GM21367 (cell line): Measurements from ENCODE around the gene KIF22.
A peak's percentile ranks its signal among the peaks of the same experiment; 100 is the strongest.
"Not testable (repeated sequence)": the region's sequence is repeated elsewhere in the genome, so short reads cannot be mapped to it uniquely, and the experiment has no call there.

Experiments used
- ATAC-seq: cut with Tn5 transposase; IDR thresholded peaks from one replicate; pipeline ENCODE4 v1.9.1; 2021; ENCODE audit not compliant: unreplicated experiment

Gene KIF22

DNA sequence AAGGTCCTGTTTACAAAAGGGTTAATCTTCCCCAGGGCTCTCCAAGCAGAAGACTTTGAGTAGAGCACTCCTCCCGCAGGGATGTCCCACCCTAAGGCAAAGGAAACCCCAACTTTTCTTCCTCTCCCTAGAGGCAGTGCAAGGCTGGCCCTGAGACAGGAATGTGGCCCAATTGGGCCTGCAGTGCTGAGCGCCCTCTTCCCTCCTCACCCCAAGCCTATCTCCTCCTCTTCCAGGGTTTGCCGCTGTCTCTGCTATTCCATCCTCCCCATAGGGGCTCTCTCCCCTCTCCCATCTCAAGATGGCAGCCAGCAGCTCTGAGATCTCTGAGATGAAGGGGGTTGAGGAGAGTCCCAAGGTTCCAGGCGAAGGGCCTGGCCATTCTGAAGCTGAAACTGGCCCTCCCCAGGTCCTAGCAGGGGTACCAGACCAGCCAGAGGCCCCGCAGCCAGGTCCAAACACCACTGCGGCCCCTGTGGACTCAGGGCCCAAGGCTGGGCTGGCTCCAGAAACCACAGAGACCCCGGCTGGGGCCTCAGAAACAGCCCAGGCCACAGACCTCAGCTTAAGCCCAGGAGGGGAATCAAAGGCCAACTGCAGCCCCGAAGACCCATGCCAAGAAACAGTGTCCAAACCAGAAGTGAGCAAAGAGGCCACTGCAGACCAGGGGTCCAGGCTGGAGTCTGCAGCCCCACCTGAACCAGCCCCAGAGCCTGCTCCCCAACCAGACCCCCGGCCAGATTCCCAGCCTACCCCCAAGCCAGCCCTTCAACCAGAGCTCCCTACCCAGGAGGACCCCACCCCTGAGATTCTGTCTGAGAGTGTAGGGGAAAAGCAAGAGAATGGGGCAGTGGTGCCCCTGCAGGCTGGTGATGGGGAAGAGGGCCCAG lies 22.4 kb downstream of the KIF22 start:
- no peak for ATAC-seq

DNA sequence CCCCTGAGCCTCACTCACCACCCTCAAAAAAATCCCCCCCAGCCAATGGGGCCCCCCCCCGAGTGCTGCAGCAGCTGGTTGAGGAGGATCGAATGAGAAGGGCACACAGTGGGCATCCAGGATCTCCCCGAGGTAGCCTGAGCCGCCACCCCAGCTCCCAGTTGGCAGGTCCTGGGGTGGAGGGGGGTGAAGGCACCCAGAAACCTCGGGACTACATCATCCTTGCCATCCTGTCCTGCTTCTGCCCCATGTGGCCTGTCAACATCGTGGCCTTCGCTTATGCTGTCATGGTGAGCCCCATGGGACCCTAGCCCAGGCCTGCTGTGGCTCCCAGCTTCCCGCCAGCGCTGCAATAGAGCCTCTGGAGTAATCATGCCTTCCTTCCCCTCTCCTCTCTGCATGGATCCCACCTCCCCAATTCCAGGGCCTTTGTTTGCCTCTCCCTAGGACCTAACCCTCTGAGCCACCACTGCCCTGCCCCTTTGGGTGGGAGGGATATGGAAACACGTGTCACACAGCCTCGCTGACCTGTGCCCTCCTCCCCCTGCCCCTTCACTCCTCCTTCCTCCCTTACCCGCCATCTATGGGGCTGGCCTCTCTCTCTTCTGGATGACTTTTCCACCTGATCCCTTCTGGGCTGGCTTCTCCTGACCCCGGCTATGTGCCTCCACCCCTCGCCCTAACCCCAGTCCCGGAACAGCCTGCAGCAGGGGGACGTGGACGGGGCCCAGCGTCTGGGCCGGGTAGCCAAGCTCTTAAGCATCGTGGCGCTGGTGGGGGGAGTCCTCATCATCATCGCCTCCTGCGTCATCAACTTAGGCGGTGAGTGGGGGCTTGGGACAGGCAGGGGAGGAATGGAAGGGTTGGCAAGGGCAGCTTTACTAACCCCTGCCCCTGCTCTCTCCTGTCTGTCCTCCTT lies 23.4 kb downstream of the KIF22 start:
- ATAC-seq, result no peak

DNA sequence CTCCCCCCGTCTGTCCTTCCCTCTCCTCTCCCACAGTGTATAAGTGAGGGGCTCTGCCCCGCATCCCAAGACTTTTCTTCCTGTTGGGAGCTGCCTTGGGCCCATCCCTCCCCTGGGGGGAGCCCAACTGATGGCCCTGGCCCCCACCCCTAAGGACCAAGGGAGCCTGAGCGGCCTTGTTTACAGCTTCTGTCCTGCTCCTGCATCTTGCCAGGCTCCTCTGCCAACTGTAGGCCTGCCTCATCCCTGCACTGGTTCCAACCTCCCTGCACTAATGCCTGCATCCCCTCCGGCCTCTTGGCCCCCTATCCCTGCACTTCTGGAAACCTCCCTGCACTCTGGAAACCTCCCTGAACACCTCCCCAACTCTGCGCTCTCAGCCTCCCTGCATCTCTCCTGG lies 24.0 kb downstream of the KIF22 start:
- no peak for ATAC-seq

DNA sequence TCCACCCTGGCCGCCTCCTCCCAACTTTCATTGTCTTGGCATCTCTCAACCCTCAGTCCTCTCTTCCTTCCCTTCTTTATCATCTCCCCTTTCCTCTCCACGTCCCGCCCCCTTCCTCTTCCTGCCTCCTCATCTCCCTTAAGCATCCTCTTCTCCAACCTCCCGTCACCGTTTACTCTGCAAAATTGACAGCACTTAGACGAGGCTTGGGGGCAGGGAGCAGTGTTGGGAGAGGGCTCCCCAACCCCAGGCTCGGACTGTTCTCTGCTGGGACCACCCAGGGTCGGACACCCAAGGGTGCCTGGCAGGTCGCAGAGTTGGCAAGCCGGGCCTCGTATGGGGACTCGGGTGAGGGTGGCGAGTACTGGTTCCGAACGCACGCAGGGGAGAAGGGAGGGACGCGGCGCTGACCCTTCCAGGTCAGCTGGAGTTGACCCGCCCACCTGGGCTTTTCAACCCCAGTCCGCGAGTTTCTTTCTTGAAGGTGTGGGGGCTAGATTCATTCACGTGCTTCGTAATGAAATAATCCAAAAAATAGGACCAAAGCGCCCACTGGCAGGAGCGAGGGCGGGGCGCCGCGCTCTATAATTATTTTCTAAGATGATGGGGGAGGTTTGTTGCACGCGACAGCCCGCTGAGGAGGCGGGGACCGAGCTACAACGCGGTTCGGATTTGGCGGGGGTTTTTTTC lies 24.6 kb downstream of the KIF22 start:
- ATAC-seq, result no peak

DNA sequence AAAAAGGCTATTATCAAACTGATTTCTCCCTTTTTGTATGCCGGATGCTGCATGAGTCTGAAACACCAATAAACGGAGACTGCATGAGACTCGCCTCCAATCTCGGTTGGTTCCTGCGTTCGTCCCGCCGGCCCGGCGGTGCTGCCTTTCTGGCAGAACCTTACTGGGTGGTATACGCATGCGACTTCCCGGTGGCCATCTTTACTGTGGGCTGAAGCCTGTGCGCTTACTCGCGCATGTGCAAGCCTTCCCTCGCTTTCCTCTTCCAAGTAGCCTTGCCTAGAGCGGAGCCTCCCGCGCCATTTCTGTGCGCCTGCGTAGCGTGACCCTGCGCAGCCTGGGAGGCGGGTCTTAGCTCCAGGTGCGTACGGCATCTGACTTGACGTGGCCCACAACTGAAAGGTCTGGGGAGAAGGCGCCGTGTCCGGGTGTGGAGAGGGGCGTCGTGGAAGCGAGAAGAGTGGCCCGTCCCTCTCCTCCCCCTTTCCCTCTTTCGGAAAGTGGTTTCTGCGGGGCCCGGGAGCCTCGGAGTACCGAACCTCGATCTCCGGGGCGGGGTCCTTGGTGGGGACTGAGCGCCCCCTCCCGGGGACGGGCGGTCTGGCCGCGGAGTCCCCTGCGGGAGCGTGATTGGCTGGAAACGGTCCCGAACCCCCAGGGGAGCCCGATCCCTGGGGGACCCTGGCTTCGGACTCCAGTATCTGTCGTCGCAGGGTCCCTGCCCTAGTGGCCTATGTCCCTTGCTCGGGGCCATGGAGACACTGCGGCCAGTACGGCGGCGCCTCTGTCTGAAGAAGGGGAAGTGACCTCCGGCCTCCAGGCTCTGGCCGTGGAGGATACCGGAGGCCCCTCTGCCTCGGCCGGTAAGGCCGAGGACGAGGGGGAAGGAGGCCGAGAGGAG lies 25.5 kb downstream of the KIF22 start, which contains the start of gene PAGR1:
Gene PAGR1 (plus strand): TSS at position 360 of the 901 bp plus-strand sequence. CDS start 374 bp downstream, at position 734.
- ATAC-seq, result peak; percentile 45

DNA sequence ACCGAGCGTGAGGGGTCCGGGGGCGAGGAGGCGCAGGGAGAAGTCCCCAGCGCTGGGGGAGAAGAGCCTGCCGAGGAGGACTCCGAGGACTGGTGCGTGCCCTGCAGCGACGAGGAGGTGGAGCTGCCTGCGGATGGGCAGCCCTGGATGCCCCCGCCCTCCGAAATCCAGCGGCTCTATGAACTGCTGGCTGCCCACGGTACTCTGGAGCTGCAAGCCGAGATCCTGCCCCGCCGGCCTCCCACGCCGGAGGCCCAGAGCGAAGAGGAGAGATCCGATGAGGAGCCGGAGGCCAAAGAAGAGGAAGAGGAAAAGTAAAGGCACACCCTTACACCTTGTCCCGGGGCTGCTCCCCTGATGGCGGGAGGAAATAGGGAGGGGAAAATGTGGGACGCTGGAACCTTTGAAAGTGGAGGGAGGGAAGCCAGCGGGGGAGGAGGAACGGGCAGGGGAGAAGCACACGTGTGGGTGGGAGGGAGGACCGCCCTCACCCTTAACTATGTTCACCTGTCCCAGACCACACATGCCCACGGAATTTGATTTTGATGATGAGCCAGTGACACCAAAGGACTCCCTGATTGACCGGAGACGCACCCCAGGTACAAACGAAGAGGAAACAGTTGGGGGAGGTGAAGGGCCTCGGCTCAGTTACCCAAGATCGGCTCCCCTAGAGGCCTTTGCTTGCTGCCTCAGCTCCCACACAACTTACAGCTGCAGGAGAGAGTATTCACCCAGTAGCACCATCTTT lies 26.3 kb downstream of the KIF22 start:
- ATAC-seq, result peak; percentile 11

DNA sequence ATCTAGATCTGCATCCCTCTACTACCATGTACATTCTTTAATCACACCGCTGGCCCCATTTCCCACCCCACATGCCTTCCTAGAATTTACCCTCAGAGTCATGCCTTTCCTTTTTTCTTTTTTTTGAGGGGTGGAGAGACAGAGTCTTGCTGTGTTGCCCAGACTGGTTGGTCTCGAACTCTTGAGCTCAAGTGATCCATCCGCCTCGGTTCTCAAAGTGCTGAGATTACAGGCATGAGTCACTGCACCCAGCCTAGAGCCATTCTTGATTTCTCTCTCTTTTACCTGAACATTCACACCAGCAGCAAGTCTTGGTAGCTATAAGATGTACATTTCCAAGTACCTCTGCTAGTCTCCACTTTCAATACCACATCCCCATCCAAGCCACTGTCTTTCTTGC lies 27.5 kb downstream of the KIF22 start:
- no peak for ATAC-seq

DNA sequence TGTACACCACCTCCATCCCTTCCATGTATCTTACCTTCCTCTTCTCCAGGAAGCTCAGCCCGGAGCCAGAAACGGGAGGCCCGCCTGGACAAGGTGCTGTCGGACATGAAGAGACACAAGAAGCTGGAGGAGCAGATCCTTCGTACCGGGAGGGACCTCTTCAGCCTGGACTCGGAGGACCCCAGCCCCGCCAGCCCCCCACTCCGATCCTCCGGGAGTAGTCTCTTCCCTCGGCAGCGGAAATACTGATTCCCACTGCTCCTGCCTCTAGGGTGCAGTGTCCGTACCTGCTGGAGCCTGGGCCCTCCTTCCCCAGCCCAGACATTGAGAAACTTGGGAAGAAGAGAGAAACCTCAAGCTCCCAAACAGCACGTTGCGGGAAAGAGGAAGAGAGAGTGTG lies 29.0 kb downstream of the KIF22 start:
- no peak for ATAC-seq

DNA sequence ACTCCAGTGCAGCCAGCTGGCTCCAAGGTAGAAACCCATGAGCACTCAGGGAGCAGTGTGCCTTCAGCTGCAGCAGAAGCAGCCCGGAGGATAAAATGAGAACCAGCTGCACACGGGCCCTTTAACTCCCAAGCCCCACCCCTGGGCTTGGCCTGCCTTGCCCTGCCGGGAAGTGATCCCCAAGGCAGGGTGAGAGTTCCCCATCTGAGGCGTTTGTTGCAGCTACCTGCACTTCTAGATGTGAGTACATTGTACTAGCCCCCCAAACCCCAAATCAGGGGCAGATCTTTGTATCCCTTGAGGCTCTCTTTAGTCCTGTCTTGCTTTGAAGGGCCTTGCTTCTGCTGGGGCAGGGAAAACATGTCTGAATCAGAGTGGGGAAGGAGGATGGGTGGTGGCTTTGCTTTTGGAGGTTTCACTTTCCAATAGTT lies 29.7 kb downstream of the KIF22 start, which contains the start of gene MVP:
Gene MVP (plus strand): TSS at position 192 of the 431 bp plus-strand sequence. CDS start 10,088 bp downstream, outside the sequence.
- no peak for ATAC-seq

DNA sequence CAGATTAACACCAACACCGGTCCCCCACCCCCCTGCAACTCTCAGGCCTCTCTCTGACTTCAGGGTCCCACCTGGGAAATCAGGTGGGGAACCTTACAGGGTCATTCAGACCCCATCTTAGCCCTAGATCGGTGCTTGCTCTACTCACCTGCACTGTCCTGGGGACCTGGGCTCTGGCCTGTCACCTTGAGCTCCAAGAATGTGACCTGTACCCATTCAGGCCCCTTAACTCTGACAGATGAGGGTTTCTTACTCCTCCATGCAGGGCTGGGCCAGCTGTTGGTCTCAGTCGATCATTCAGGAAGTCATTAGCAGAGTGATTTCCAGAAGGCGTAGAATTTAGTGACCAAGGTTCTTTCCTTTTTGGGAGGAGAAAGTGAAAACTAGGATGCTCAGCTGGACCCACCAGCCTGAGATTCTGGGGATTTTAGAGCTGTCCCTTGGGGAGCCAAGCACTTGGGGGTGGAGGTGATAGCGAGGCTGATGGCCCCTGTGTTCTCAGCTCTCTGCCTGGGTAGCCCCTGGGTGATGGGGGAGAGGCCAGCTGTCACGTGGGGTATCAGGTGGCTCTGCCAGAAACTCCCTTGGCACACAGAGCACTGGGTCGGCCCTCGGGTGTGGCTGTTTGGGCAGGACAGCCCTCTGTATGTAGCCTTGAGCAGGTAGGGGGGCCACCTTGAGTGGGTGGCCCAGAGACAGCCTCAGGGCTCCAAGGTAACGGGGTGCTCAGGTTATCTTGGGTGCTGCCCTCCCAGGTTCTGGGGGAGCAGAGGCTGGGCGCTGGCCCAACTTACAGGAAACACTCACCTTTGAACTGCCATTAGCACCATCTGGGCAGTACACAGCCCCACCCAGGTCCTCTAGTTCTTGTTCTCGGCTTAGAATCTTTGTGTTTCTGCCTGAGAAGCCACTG lies 30.4 kb downstream of the KIF22 start:
- no peak for ATAC-seq

DNA sequence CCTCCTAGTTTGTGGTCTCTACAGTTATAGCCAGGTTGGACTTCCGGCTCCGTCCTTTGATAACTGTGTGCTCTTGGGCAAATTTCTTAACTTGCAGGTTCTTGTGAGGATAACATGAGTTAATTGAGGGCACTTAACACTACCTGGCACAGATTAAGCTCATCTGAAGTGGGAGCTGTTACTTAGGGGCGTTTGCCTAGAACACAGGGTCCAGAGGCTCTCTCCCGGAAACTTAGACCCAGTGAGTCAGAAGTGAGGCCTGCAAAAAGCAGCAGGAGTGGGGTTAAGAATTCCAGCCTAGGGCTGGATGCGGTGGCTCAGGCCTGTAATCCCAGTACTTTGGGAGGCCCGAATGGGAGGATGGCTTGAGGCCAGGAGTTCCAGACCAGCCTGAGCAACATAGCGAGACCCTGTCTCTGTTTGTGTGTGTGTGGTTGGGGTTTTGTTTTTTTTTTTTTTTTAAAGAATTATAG lies 31.1 kb downstream of the KIF22 start:
- ATAC-seq, result no peak

DNA sequence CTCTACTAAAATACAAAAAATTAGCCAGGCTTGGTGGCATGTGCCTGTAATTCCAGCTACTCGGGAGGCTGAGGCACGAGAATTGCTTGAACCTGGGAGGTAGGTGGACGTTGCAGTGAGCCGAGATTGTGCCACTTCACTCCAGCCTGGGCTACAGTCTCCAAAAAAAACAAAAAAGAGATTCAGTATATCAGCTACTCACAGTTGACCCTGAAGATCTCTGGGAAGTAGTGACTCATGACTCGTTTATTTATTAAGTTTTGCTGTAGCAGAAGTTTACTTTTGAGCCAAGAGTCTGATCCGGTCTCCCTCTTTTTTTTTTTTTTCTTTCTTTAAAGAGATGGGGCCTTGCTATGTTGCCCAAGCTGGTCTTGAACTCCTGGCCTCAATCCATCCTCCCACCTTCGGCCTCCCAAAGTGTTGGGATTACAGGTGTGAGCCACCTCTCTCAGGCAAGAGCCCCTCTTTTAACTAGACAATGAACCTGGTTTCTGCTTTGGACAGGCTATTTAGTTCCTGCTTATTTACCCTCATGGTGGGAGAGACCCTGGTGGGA lies 34.1 kb downstream of the KIF22 start:
- no peak for ATAC-seq

DNA sequence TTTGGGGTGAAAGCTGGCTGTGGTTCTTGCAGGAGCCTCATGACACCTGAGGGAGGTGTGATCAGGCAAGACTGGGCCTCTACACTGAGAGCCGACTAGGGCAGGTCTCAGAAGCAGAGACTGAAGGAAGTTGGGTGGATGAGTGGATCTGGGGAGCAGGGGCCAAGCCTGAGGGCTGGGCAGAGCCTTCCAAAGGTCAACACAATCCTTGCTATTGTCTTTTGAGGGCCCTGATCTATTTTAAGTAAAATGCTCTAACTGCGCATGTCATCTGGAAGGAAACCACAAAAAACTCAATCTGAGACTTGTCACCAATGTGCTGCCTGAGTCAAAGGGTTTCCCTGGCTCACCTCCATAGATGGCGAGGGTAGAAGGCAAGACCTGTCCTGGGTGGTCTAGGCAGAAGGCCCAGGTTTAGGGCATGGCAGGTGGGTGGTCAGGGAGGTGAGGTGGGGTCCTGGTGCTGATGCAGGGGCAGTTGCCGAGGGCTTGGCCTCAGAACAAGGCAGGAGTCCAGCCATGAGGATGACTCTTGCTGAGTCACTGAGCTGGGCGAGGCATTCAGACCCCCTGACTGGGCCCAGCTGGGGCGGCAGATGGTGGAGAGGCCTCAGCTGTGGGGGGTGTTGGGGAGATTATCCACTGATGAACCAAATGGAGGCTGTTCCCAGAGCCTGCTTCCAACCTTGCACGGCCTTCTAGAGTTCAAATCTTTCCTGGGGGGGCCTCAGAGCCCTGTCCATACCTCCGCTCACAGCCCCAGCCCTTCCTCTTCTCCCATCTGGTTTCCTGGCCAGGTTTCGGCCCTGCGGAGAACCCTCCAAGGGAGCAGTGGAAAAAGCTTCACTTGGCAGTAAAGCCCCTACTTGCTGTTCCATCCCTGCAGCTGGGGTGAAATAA lies 34.8 kb downstream of the KIF22 start:
- no peak for ATAC-seq

DNA sequence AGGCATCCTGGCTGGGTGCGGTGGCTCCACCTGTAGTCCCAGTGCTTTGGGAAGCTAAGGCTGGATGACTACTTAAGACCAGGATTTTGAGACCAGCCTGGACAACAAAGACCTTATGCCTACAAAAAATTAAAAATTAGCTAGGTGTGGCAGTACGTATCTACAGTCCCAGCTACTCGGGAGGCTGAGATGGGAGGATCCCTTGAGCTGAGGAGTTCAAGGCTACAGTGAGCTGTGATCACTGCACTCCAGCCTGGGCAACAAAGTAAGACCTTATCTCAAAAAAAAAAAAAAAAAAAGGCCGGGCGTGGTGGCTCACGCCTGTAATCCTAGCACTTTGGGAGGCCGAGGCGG lies 35.8 kb downstream of the KIF22 start:
- no peak for ATAC-seq

DNA sequence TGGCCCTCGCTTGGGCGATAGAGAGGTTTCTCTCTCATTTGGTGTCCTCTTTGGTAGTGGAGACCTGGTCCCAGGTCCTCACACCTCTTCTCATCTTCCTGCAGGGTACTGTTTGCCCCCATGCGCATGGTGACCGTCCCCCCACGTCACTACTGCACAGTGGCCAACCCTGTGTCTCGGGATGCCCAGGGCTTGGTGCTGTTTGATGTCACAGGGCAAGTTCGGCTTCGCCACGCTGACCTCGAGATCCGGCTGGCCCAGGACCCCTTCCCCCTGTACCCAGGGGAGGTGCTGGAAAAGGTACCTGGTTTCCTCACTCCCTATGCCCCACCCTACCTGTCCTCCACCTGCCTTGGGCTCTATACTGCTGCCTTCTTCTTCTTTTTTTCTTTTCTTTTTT lies 40.2 kb downstream of the KIF22 start:
- ATAC-seq, result no peak

DNA sequence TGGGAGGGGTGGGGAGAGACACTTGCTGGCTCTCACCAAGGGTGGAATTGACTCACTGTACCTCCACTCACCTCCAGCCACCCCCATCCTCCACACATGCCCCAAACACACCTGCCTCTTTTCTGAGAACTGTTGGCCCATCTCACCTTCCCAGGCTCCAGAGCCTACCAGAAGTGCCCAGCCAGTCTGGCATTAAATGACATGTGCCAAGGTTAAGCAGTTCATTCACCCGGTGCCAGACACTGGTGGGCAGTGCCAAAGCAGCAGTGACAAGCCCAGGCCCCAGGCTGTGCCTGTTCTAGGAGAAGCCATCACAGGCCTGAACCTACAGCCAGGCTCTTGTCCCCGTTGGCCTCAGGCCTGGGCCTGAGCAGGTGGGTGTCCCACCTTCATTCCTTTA lies 40.9 kb downstream of the KIF22 start:
- ATAC-seq, result no peak

DNA sequence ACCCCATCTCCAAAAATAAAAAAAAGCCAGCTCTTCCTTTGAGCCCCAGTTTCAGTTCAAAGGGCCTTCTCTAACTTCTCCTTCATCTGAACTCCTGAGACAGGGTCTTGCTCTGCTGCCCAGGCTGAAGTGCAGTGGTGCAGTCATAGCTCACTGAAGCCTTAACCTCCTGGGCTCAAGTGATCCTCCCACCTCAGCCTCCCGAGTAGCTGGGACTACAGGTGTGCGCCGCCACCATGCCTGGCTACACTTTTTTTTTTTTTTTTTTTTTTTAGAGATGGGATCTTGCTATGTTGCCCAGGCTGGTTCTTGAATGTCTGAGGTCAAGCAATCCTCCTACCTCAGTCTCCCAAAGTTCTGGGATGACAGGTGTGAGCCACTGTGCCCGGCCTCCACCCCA lies 42.7 kb downstream of the KIF22 start:
- ATAC-seq, result not testable (repeated sequence)
